IMR-90 (cell line): ENCODE results near the gene RIPOR3. TPM values are rescaled to one million over a fixed set of nuclear protein-coding genes. Genes with fewer than 3 reads are reported as not detected.

Experiments used
- ATAC-seq: fragments of 200-7000 bp; cut with Tn5 transposase; 2 replicates; pipeline ENCODE4 v1.9.1; 2020; ENCODE audit warnings: low read depth, mild to moderate bottlenecking, moderate library complexity
- BruUV-seq: library from RNA; stranded (reverse); fragments of 400-500 nt; replicated peaks from 2 replicates; lab custom pipeline; 2021; lab: Mats Ljungman, UMichigan
- CTCF ChIA-PET: fragments of 300-600 bp; formaldehyde crosslinking; extraction: SDS; loops from one replicate; lab custom pipeline; 2021; ENCODE audit warnings: antibody characterized with exemption; lab: Yijun Ruan, JAX
- POLR2A ChIA-PET: fragments of 300-600 bp; sonication (Branson Sonifier 250); formaldehyde crosslinking; loops from one replicate; lab custom pipeline; 2022; ENCODE audit warnings: antibody characterized with exemption; ENCODE audit not compliant: unreplicated experiment; lab: Charles Lee
- DNase-seq: peaks from one replicate; pipeline ENCODE4 v3.0.0; 2013
- H2AFZ ChIP-seq: replicated peaks from 2 replicates; pipeline ENCODE3; 2013; ENCODE audit warnings: low read length, mild to moderate bottlenecking; ENCODE audit not compliant: poor library complexity
- H2AK5ac ChIP-seq: 2 replicates; pipeline ENCODE4 v1.6.1; 2013; ENCODE audit warnings: low read depth, low read length, inconsistent platforms
- H2AK9ac ChIP-seq: replicated peaks from 2 replicates; pipeline ENCODE3; 2013; ENCODE audit warnings: mild to moderate bottlenecking, low read depth, low read length, moderate library complexity; ENCODE audit not compliant: poor library complexity
- H2BK120ac ChIP-seq: 2 replicates; pipeline ENCODE4 v1.6.1; 2013; ENCODE audit warnings: low read depth, low read length, inconsistent platforms
- H2BK15ac ChIP-seq: 3 replicates; pipeline ENCODE4 v1.6.1; 2013; ENCODE audit warnings: low read depth, low read length, inconsistent platforms
- H2BK20ac ChIP-seq: 2 replicates; pipeline ENCODE4 v1.6.1; 2013; ENCODE audit warnings: low read depth, mild to moderate bottlenecking, inconsistent platforms, low read length, moderate library complexity
- H2BK5ac ChIP-seq: 2 replicates; pipeline ENCODE4 v1.6.1; 2013; ENCODE audit warnings: mild to moderate bottlenecking, low read depth, low read length, inconsistent platforms; ENCODE audit not compliant: poor library complexity, severe bottlenecking
- H3K14ac ChIP-seq: replicated peaks from 2 replicates; pipeline ENCODE4 v1.6.1; 2013; ENCODE audit warnings: low read depth, low read length, inconsistent platforms
- H3K18ac ChIP-seq: 2 replicates; pipeline ENCODE4 v1.6.1; 2013; ENCODE audit warnings: low read depth, low read length, control low read depth
- H3K23ac ChIP-seq: 2 replicates; pipeline ENCODE4 v1.6.1; 2013; ENCODE audit warnings: low read depth, low read length, inconsistent platforms
- H3K27ac ChIP-seq: 2 replicates; pipeline ENCODE4 v1.5.1; 2013; ENCODE audit warnings: mild to moderate bottlenecking, control low read depth, low read length; ENCODE audit not compliant: insufficient read depth
- H3K27me3 ChIP-seq: 2 replicates; pipeline ENCODE4 v1.6.1; 2013; ENCODE audit warnings: low read length; ENCODE audit not compliant: control insufficient read depth, insufficient read depth
- H3K36me3 ChIP-seq: 2 replicates; pipeline ENCODE4 v1.6.1; 2013; ENCODE audit warnings: low read length, mixed read lengths; ENCODE audit not compliant: control insufficient read depth, insufficient read depth
- H3K4ac ChIP-seq: 2 replicates; pipeline ENCODE4 v1.6.1; 2013; ENCODE audit warnings: low read depth, low read length, inconsistent platforms
- H3K4me1 ChIP-seq: 2 replicates; pipeline ENCODE4 v1.6.1; 2013; ENCODE audit warnings: low read length, mixed read lengths; ENCODE audit not compliant: control insufficient read depth, insufficient read depth
- H3K4me2 ChIP-seq: 2 replicates; pipeline ENCODE4 v1.6.1; 2013; ENCODE audit warnings: low read depth, mild to moderate bottlenecking, control low read depth, low read length, moderate library complexity
- H3K4me3 ChIP-seq: 2 replicates; pipeline ENCODE4 v1.5.1; 2013; ENCODE audit warnings: low read depth, mild to moderate bottlenecking, control low read depth, low read length, moderate library complexity; ENCODE audit not compliant: insufficient read depth
- H3K56ac ChIP-seq: 2 replicates; pipeline ENCODE4 v1.6.1; 2013; ENCODE audit warnings: low read length, inconsistent platforms; ENCODE audit not compliant: insufficient read depth; ENCODE audit errors: extremely low read depth
- H3K79me1 ChIP-seq, 2 experiments: 2 replicates each; pipeline ENCODE4 v1.6.1; 2013; ENCODE audit warnings: low read length in 2 of 2, inconsistent platforms in 1 of 2, low read depth in 1 of 2
- H3K9ac ChIP-seq: 2 replicates; pipeline ENCODE4 v1.6.1; 2013; ENCODE audit warnings: low read depth, low read length, control low read depth
- H3K9me1 ChIP-seq: 2 replicates; pipeline ENCODE4 v1.6.1; 2013; ENCODE audit warnings: low read length, inconsistent platforms; ENCODE audit not compliant: insufficient read depth
- H3K9me3 ChIP-seq: 2 replicates; pipeline ENCODE4 v1.6.1; 2013; ENCODE audit warnings: low read length; ENCODE audit not compliant: control insufficient read depth, insufficient read depth
- H4K20me1 ChIP-seq: 2 replicates; pipeline ENCODE4 v1.6.1; 2013; ENCODE audit warnings: low read length, inconsistent platforms; ENCODE audit not compliant: insufficient read depth
- H4K5ac ChIP-seq: 2 replicates; pipeline ENCODE4 v1.6.1; 2013; ENCODE audit warnings: mild to moderate bottlenecking, low read depth, low read length, control low read depth
- H4K8ac ChIP-seq, 2 experiments: 2 replicates each; pipeline ENCODE4 v1.6.1; 2013; ENCODE audit warnings: low read depth in 2 of 2, low read length in 2 of 2, control low read depth in 1 of 2, inconsistent platforms in 1 of 2
- H4K91ac ChIP-seq: 2 replicates; pipeline ENCODE4 v1.6.1; 2013; ENCODE audit warnings: low read depth, low read length, inconsistent platforms; ENCODE audit not compliant: insufficient read depth
- CEBPB ChIP-seq: IDR thresholded peaks from 2 replicates; pipeline ENCODE4 v1.6.1; 2012; ENCODE audit warnings: low read depth, low read length, improper control_type of control experiment
- CHD1 ChIP-seq: IDR thresholded peaks from 2 replicates; pipeline ENCODE4 v1.6.1; 2012; ENCODE audit warnings: low read depth, low read length, improper control_type of control experiment
- MAFK ChIP-seq: IDR thresholded peaks from 2 replicates; pipeline ENCODE4 v1.6.1; 2012; ENCODE audit warnings: low read depth, low read length, improper control_type of control experiment
- NFE2L2 ChIP-seq: fragments of 150-350 bp; IDR thresholded peaks from 2 replicates; pipeline ENCODE4 v1.6.1; 2016; ENCODE audit warnings: low read depth, mild to moderate bottlenecking, low read length
- SMC3 ChIP-seq: fragments of 150-350 bp; IDR thresholded peaks from 2 replicates; pipeline ENCODE4 v1.6.1; 2016; ENCODE audit warnings: low read depth, mild to moderate bottlenecking, antibody characterized with exemption, low read length, moderate library complexity
- USF2 ChIP-seq: fragments of 150-350 bp; IDR thresholded peaks from 2 replicates; pipeline ENCODE4 v1.6.1; 2017; ENCODE audit warnings: mild to moderate bottlenecking, antibody characterized with exemption, low read length, low read depth
- WGBS, 2 experiments: methylation state at CpG; one replicate each; pipeline versions ENCODE4 v1.1.5 to v1.1.7; 2013; ENCODE audit warnings: missing lambda C conversion rate in 2 of 2; ENCODE audit not compliant: insufficient read length in 1 of 2; ENCODE audit errors: extremely low coverage in 2 of 2; 5-methylcytosine and 5-hydroxymethylcytosine counted together
- dilution Hi-C: fragments of 300-500 bp; cut with HindIII; formaldehyde crosslinking; loops from one replicate; pipeline ENCODE4 v1.14.3; 2018; ENCODE audit warnings: low sequenced_read_pairs; ENCODE audit not compliant: unreplicated experiment
- in situ Hi-C: fragments of 300-500 bp; cut with MboI; formaldehyde crosslinking; loops from 3 replicates; pipeline ENCODE4 v1.14.3; 2019; ENCODE audit warnings: low sequenced_read_pairs, inconsistent platforms, mixed read lengths
- intact Hi-C: fragments of 100-400 bp; cut with micrococcal nuclease; formaldehyde crosslinking; loops from 2 replicates; pipeline ENCODE4 v1.10.0; 2022
- polyA plus RNA-seq, 3 experiments: library from polyadenylated mRNA; depleted of rRNA; stranded (reverse); fragments of >200 nt; gene quantifications; 2 replicates each; pipeline ENCODE4 v1.2.3, GENCODE V29; 2012; ENCODE audit warnings: low replicate concordance in 1 of 3
- total RNA-seq: library from RNA; depleted of rRNA; stranded (reverse); fragments of >200 nt; gene quantifications from 2 replicates; pipeline ENCODE4 v1.2.3, GENCODE V29; 2012
- TF ChIP-seq, protein P1 (sequence below): fragments of 150-350 bp; IDR thresholded peaks from 2 replicates; pipeline ENCODE4 v1.6.1; 2016; ENCODE audit warnings: low read depth, mild to moderate bottlenecking, low read length, moderate library complexity, borderline replicate concordance

The RIPOR3 gene
- total and polyA plus RNA-seq, 2 of the 4 experiments (the other 2 are of a cell fraction) = 0.54 to 1.7 TPM

- ChIA-PET CTCF (interaction anchor here (0.7 kb wide), 1 partner anchor 73 kb away, joined by 5 read pairs; no protein-coding TSS in a partner anchor), POLR2A (no interaction called here)
- peaks cover 2% of the 10 kb centered on the region for H3K4me1 ChIP-seq
- no peak overlapping the region for H2BK20ac ChIP-seq
- no peak for DNase-seq
- H3K23ac ChIP-seq = no peak overlapping the region
- peak overlapping the region; percentile 36 for H2AK5ac ChIP-seq
- peak; percentile 70 for ATAC-seq
- WGBS, 2 experiments = 60% methylated on average over 1 of the region's 4 CpGs; no CpG with 5 or more reads in 1 of the 2 experiments
- H3K4me3 ChIP-seq = no peak overlapping the region
- H2BK120ac ChIP-seq = no peak overlapping the region; the same call in 1 of the 2 replicates
- dilution Hi-C loops (no loop called here), in situ Hi-C loops (no loop called here), intact Hi-C loops (no loop called here)
- H3K4me2 ChIP-seq = no peak overlapping the region
- H3K4ac ChIP-seq = peak overlapping the region; percentile 31; the same call in 1 of the 2 replicates
- no peak overlapping the region for H2BK15ac ChIP-seq
- peak overlapping the region; percentile 7; the same call in 1 of the 2 replicates for H3K14ac ChIP-seq
- H3K27ac ChIP-seq = no peak overlapping the region
- H3K56ac ChIP-seq = no peak overlapping the region
- no peak overlapping the region for H3K18ac ChIP-seq
- TF ChIP-seq MAFK = no peak
- no peak for TF ChIP-seq USF2
- TF ChIP-seq NFE2L2 = no peak
- TF ChIP-seq, protein P1, sequence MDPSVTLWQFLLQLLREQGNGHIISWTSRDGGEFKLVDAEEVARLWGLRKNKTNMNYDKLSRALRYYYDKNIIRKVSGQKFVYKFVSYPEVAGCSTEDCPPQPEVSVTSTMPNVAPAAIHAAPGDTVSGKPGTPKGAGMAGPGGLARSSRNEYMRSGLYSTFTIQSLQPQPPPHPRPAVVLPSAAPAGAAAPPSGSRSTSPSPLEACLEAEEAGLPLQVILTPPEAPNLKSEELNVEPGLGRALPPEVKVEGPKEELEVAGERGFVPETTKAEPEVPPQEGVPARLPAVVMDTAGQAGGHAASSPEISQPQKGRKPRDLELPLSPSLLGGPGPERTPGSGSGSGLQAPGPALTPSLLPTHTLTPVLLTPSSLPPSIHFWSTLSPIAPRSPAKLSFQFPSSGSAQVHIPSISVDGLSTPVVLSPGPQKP = no peak
- TF ChIP-seq SMC3 = no peak
- no peak for TF ChIP-seq CHD1
- TF ChIP-seq CEBPB = no peak
- H4K8ac ChIP-seq = no peak overlapping the region
- H2BK5ac ChIP-seq = no peak overlapping the region
- H2AFZ ChIP-seq = no peak overlapping the region
- H4K20me1 ChIP-seq = no peaks in the 10 kb centered on the region
- peak overlapping the region; percentile 66; the same call in 1 of the 2 replicates for H4K91ac ChIP-seq
- H3K9ac ChIP-seq = no peak overlapping the region
- H4K5ac ChIP-seq = no peak overlapping the region
- no peaks in the 10 kb centered on the region for H3K27me3 ChIP-seq
- no peaks in the 10 kb centered on the region for H3K79me1 ChIP-seq
- peaks cover 8% of the 10 kb centered on the region; the same call in 1 of the 2 replicates for H3K9me1 ChIP-seq
- no TSS peak for BruUV-seq
- H2AK9ac ChIP-seq = no peak overlapping the region
- no peaks in the 10 kb centered on the region for H3K36me3 ChIP-seq
- H3K9me3 ChIP-seq = no peaks in the 10 kb centered on the region
Measured at GRCh38 chr20:50704514-50704913, 13.2 kb upstream of the RIPOR3 start.
